Right lobe of liver (tissue), 6 donors: ENCODE data around the gene SLC52A3. TPM values are rescaled to one million over a fixed set of nuclear protein-coding genes. Genes with fewer than 3 reads are reported as not detected.
A peak's percentile ranks its signal among the peaks of the same experiment; 100 is the strongest.

Experiments used
- ATAC-seq, 4 donors: fragments of 200-7000 bp; cut with Tn5 transposase; one replicate each; pipeline ENCODE4 v1.9.1; 2020; ENCODE audit warnings: mild to moderate bottlenecking in 4 of 4, moderate library complexity in 4 of 4
- DNase-seq, 3 donors: peaks; one replicate each; pipeline ENCODE4 v3.0.0-alpha.2; 2020
- H3K27ac ChIP-seq, 3 donors: fragments of 200-600 bp; one replicate each; pipeline ENCODE4 v1.8.0; 2022
- H3K27me3 ChIP-seq, 2 donors: fragments of 200-600 bp; one replicate each; pipeline ENCODE4 v1.8.0; 2022
- H3K36me3 ChIP-seq, 4 donors: fragments of 200-600 bp; sonication (generic) in 1 of 4; one replicate each; pipeline versions ENCODE4 v1.5.1 to v1.8.0; 2017 to 2022; ENCODE audit warnings: control low read depth in 1 of 4
- H3K4me1 ChIP-seq, 4 donors: fragments of 200-600 bp; sonication (generic) in 1 of 4; one replicate each; pipeline versions ENCODE4 v1.5.1 to v1.8.0; 2017 to 2022; ENCODE audit warnings: control low read depth in 1 of 4
- H3K4me3 ChIP-seq, 3 donors: fragments of 200-600 bp; one replicate each; pipeline ENCODE4 v1.8.0; 2022
- H3K9me3 ChIP-seq, 4 donors: fragments of 200-600 bp; sonication (generic) in 1 of 4; one replicate each; pipeline versions ENCODE4 v1.5.1 to v1.8.0; 2017 to 2022; ENCODE audit warnings: control low read depth in 1 of 4
- CTCF ChIP-seq, 4 donors: fragments of 200-600 bp in 3 of 4; fragments of 450-650 bp in 1 of 4; IDR thresholded peaks; one replicate each; pipeline versions ENCODE4 v1.5.1 to v1.8.0; 2016 to 2022; ENCODE audit warnings: antibody characterized with exemption in 4 of 4, mild to moderate bottlenecking in 2 of 4
- POLR2A ChIP-seq: fragments of 450-650 bp; IDR thresholded peaks from one replicate; pipeline ENCODE4 v1.6.1; 2017; ENCODE audit warnings: antibody characterized with exemption, mild to moderate bottlenecking
- WGBS: methylation state at CpG from one replicate; pipeline ENCODE4 v1.1.6; 2018; ENCODE audit warnings: low coverage, low lambda C conversion rate; ENCODE audit not compliant: insufficient coverage; ENCODE audit errors: missing lambda C conversion rate; 5-methylcytosine and 5-hydroxymethylcytosine counted together
- intact Hi-C, 2 donors: fragments of 100-400 bp; cut with DNase I; formaldehyde crosslinking; loops; one replicate each; pipeline versions ENCODE4 v1.11.2 to v1.14.1; 2022
- total RNA-seq, 6 experiments: library from RNA; depleted of rRNA in 2 of 6; stranded (reverse); fragments of >200 nt in 2 of 6; fragmentation: NEBNext Ultra II Directional in 3 of 6; extraction: Animal tissue kit (Norgen Biotek cat#: 25700) in 3 of 6; gene quantifications; one replicate each; pipeline versions ENCODE4 v1.1.0 to v1.2.4, GENCODE V29; 2016 to 2023
- donor health status: DM: no; HTN: yes; CAD: no.
- donor health status: DM: no; HTN: no; CAD: no.
- donor health status: DM: no; HTN: no; CAD: no.
- donor health status: DM: no; HTN: yes; CAD: no.
- donor health status: DM: no; HTN: yes; CAD: no.

Gene SLC52A3
- total RNA-seq, 6 experiments from 2014 or later: 0.05 to 0.62 TPM; not detected in 4

- peak; percentile 41 to 67 (median 52) for TF ChIP-seq CTCF (IDR thresholded peaks at IDR 0.05)
- no peak for TF ChIP-seq POLR2A
Measured at GRCh38 chr20:760751-761417, 7.4 kb downstream of the SLC52A3 start.

GRCh38 chr20:757506-757905, 10.8 kb downstream of the SLC52A3 start:
- intact Hi-C loops: no loop called here
- H3K4me1 ChIP-seq: no peaks in the 10 kb centered on the region
- H3K27me3 ChIP-seq: peaks cover 0 to 10% of the 10 kb centered on the region in 2 donors
- TF ChIP-seq CTCF (IDR thresholded peaks at IDR 0.05) (no peak), POLR2A (no peak)
- DNase-seq: no peak
- 0% methylated on average over 1 of the region's 3 CpGs for WGBS
- H3K27ac ChIP-seq: no peak overlapping the region
- no peak overlapping the region for H3K4me3 ChIP-seq
- H3K36me3 ChIP-seq: no peaks in the 10 kb centered on the region
- no peaks in the 10 kb centered on the region for H3K9me3 ChIP-seq
- no peak for ATAC-seq

More at GRCh38 chr20:760751-761417, 7.4 kb downstream of the SLC52A3 start:
- WGBS: 33% methylated on average over 1 of the region's 44 CpGs
- Histone ChIP-seq H3K27me3 (peaks cover 0 to 10% of the 10 kb centered on the region in 2 donors), H3K9me3 (no peaks in the 10 kb centered on the region), H3K4me1 (no peaks in the 10 kb centered on the region), H3K27ac (no peak overlapping the region), H3K36me3 (no peaks in the 10 kb centered on the region), H3K4me3 (no peak overlapping the region)
- ATAC-seq (peak; percentile 41 to 67 (median 50)), DNase-seq (no peak)
- intact Hi-C loops: no loop called here

GRCh38 chr20:755941-756340, 12.4 kb downstream of the SLC52A3 start:
- intact Hi-C loops: no loop called here
- no peak for ATAC-seq
- DNase-seq: no peak
- WGBS: 63% methylated on average over 4 of the region's 6 CpGs
- Histone ChIP-seq H3K36me3 (no peaks in the 10 kb centered on the region), H3K4me1 (no peaks in the 10 kb centered on the region), H3K27me3 (peaks cover 0 to 10% of the 10 kb centered on the region in 2 donors), H3K27ac (no peak overlapping the region), H3K9me3 (no peaks in the 10 kb centered on the region), H3K4me3 (no peak overlapping the region)
- TF ChIP-seq CTCF (IDR thresholded peaks at IDR 0.05): no peak
- no peak for TF ChIP-seq POLR2A

GRCh38 chr20:754904-755303, 13.4 kb downstream of the SLC52A3 start:
- H3K4me3 ChIP-seq: no peak overlapping the region
- intact Hi-C loops: no loop called here
- H3K9me3 ChIP-seq: no peaks in the 10 kb centered on the region
- H3K27me3 ChIP-seq: no peaks in the 10 kb centered on the region
- H3K27ac ChIP-seq: no peak overlapping the region
- DNase-seq: no peak
- WGBS: 0% methylated on average over 2 of the region's 3 CpGs
- no peak for ATAC-seq
- H3K4me1 ChIP-seq: no peaks in the 10 kb centered on the region
- H3K36me3 ChIP-seq: no peaks in the 10 kb centered on the region
- TF ChIP-seq CTCF (IDR thresholded peaks at IDR 0.05) (no peak), POLR2A (no peak)
